GM10266 (cell line): Measurements from ENCODE around the gene OVCA2.

Experiments used
- DNase-seq: peaks from one replicate; pipeline ENCODE4 v3.0.0; 2012; ENCODE audit errors: extremely low spot score
- CTCF ChIP-seq: IDR thresholded peaks from 2 replicates; pipeline ENCODE4 v1.5.1; 2012; ENCODE audit warnings: mild to moderate bottlenecking, low read depth; ENCODE audit not compliant: control insufficient read depth, insufficient read depth; ENCODE audit errors: missing control alignments

Gene OVCA2

DNA sequence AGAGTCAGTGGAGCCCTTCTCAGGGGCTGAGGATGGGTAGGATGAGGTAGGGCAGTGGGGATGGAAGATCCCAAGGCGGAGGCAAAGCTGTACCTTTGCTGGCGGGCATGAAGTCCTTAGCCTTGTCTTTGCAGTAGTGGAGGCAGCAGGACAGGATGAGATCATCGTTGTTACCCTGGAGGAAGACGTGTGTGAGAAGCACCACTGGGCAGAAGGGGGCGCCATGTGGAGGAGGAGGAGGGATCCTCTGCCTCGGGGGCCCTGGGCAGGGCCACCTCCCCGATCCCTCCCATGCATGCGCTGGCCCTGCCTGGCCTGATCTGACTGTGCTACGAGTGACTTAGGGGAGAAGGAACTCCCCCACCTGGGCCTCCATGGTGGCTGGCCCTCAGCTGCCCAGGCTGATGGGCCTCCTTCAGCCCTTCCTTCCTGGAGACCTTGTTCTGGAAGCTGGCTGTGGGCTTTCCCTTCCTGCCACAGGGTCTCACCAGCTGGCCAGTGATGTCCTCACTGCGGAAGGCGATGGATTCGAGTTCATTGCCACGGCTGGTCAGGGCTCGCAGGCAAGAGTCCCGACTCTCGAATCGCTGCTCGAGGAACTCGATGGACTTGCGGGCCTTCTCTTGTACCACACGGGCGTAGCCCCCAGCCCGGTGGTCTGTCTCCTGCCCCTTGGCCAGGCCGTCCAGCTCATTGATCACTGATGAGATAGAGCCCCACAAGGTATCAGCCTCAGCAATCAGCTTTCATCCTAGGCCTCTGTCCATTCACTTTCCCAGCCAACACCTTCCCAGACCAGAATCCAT lies 23.4 kb downstream of the OVCA2 start:
- DNase-seq = peak; percentile 80
- TF ChIP-seq CTCF = peak; percentile 58

- TF ChIP-seq CTCF = no peak
- DNase-seq = no peak
Measured at GRCh38 chr17:2065949-2066400, 24.2 kb downstream of the OVCA2 start.

DNA sequence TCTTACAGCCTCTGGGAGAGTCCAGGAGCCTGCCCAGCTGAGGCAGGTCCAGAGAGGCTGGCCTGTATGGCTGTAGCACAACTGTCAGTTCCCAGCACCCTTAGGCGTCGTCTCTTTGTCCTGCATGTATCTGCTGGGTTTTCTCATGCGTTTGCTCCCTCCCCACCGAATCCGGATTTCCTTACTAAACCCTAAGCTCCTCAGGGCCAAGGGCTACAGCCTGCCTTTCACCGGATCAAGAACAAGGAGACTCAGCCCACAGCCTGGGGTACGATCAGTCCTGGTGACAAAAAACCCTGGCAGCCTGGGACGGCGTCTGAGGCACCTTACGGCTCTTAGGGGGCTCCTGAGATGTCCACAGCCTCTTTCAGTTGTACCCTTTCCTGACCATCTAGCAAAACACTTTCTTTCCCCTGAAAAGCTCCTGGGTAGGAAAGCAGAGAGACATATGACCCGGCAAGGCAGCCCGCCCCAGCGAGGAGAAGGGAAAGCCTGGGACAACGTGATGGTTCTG lies 25.3 kb downstream of the OVCA2 start:
- DNase-seq = no peak
- TF ChIP-seq CTCF = no peak

GRCh38 chr17:2067608-2068024 lies 25.8 kb downstream of the OVCA2 start:
- no peak for DNase-seq
- TF ChIP-seq CTCF = no peak

GRCh38 chr17:2068031-2068518 lies 26.3 kb downstream of the OVCA2 start:
- no peak for DNase-seq
- no peak for TF ChIP-seq CTCF

GRCh38 chr17:2068519-2069051 lies 26.8 kb downstream of the OVCA2 start:
- no peak for TF ChIP-seq CTCF
- no peak for DNase-seq
